ENCODE data around the gene TCN1.

DNA sequence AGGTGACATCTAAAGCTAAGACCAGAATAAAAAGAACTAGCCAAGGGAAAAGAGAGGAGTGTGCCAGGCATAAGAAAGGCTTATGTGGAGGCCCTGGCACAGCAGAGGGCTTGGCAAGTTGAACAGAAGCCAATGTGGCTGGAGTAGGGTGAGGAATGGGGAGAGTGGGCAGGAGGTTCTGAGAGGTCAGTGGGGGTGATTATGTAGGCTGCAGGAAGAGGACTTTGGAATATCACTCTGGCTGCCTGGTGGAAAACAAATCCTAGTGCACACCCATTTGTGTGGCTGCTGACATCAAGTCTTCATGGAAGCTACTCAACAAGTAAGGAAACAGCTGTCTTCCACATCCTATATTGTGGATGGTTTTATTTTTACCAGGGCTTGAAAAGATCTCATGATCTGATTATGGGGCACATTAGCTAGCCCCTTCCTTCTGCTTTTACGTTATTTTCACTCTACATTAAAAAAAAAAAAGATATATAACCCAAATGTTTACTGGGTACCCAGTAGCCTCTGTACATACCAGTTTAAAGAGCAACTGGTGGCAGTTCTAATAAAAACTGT is 59.2 kb downstream of the TCN1 start:
- TF ChIP-seq, protein P1, sequence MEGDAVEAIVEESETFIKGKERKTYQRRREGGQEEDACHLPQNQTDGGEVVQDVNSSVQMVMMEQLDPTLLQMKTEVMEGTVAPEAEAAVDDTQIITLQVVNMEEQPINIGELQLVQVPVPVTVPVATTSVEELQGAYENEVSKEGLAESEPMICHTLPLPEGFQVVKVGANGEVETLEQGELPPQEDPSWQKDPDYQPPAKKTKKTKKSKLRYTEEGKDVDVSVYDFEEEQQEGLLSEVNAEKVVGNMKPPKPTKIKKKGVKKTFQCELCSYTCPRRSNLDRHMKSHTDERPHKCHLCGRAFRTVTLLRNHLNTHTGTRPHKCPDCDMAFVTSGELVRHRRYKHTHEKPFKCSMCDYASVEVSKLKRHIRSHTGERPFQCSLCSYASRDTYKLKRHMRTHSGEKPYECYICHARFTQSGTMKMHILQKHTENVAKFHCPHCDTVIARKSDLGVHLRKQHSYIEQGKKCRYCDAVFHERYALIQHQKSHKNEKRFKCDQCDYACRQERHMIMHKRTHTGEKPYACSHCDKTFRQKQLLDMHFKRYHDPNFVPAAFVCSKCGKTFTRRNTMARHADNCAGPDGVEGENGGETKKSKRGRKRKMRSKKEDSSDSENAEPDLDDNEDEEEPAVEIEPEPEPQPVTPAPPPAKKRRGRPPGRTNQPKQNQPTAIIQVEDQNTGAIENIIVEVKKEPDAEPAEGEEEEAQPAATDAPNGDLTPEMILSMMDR (IDR thresholded peaks at IDR 0.05; ENCODE audit: low read depth, low read length): no peak
- TF ChIP-seq POLR2A (IDR thresholded peaks at IDR 0.05; ENCODE audit: extremely low read depth, insufficient read length): no peak

All from NB4 (cell line).